Measurements from ENCODE around the gene VTA1. TPM values are rescaled to one million over a fixed set of nuclear protein-coding genes. Genes with fewer than 3 reads are reported as not detected.
"Not testable (repeated sequence)": the region's sequence is repeated elsewhere in the genome, so short reads cannot be mapped to it uniquely, and the experiment has no call there.

The VTA1 gene
- total RNA-seq, 4 donors from 2014 or later, result 40.9 to 54.5 (median 49.5) TPM

GRCh38 chr6:142178129-142178528 lies 31.1 kb downstream of the VTA1 start:
- intact Hi-C loops (cut with DNase I; ENCODE audit: low total_unique reads), result no loop called here
- DNase-seq (ENCODE audit: low spot score in 2 of 2), result no peak
- TF ChIP-seq, protein P1, sequence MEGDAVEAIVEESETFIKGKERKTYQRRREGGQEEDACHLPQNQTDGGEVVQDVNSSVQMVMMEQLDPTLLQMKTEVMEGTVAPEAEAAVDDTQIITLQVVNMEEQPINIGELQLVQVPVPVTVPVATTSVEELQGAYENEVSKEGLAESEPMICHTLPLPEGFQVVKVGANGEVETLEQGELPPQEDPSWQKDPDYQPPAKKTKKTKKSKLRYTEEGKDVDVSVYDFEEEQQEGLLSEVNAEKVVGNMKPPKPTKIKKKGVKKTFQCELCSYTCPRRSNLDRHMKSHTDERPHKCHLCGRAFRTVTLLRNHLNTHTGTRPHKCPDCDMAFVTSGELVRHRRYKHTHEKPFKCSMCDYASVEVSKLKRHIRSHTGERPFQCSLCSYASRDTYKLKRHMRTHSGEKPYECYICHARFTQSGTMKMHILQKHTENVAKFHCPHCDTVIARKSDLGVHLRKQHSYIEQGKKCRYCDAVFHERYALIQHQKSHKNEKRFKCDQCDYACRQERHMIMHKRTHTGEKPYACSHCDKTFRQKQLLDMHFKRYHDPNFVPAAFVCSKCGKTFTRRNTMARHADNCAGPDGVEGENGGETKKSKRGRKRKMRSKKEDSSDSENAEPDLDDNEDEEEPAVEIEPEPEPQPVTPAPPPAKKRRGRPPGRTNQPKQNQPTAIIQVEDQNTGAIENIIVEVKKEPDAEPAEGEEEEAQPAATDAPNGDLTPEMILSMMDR (IDR thresholded peaks at IDR 0.05), result no peak
- H3K4me3 ChIP-seq (ENCODE audit: low read depth, poor library complexity, severe bottlenecking), result no peak overlapping the region

DNA sequence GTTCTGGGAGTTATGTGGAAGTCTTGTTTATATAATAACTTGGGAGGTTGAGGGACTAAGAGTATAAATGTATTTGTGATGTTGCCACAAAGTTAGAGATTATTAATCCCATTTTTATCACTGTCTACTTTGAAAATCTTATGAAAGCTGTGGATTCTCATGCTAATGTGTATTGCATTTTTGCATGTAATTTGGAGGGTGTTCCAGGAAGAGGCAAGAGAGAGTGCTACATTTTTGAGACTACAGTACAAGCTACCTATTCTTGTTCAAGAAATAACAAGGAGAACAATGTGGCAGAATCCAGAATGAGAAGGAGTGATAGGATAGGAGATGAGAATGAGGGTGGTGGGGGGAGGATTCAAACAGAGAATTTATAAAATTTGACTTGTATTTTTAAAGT lies 34.9 kb downstream of the VTA1 start:
- no peak for TF ChIP-seq POLR2A (IDR thresholded peaks at IDR 0.05)
- TF ChIP-seq, protein P1 (IDR thresholded peaks at IDR 0.05), result no peak
- intact Hi-C loops (cut with DNase I; ENCODE audit: low total_unique reads), result no loop called here
- H3K4me3 ChIP-seq (ENCODE audit: low read depth, poor library complexity, severe bottlenecking), result no peak overlapping the region
- DNase-seq (ENCODE audit: low spot score in 2 of 2), result no peak

DNA sequence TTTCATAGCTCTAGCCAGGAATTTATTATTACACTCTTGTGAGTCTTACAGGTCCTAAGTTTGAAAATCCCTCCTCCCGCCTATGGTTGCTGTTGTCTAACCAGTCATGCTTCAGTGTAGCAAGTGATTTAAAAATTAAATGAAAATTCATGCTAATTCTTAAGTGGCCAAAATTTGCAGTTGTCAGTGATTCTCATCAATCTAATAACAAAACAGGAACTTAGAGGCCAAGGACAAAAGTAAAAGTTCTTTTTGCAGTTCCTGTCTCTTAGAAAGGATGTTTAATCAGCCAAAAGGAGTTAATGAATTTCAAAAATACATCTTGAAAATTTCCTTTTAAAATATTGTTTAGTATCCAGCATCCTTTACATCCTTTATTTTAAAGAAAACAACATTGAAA lies 36.3 kb downstream of the VTA1 start:
- intact Hi-C loops (cut with DNase I; ENCODE audit: low total_unique reads), result no loop called here
- WGBS, 2 donors, result 94 to 97% methylated on average over 1 of the region's 1 CpG
- TF ChIP-seq POLR2A (IDR thresholded peaks at IDR 0.05), result no peak
- TF ChIP-seq, protein P1 (IDR thresholded peaks at IDR 0.05), result no peak
- DNase-seq (ENCODE audit: low spot score in 2 of 2), result no peak
- no peak overlapping the region for H3K4me3 ChIP-seq (ENCODE audit: low read depth, poor library complexity, severe bottlenecking)

GRCh38 chr6:142184307-142184706 lies 37.2 kb downstream of the VTA1 start:
- intact Hi-C loops (cut with DNase I; ENCODE audit: low total_unique reads), result no loop called here
- no peak for TF ChIP-seq POLR2A (IDR thresholded peaks at IDR 0.05)
- TF ChIP-seq, protein P1 (IDR thresholded peaks at IDR 0.05), result no peak
- no peak overlapping the region for H3K4me3 ChIP-seq (ENCODE audit: low read depth, poor library complexity, severe bottlenecking)
- whole genome bisulfite sequencing, 2 donors, result 93 to 96% methylated on average over 2 of the region's 2 CpGs
- no peak for DNase-seq (ENCODE audit: low spot score in 2 of 2)

DNA sequence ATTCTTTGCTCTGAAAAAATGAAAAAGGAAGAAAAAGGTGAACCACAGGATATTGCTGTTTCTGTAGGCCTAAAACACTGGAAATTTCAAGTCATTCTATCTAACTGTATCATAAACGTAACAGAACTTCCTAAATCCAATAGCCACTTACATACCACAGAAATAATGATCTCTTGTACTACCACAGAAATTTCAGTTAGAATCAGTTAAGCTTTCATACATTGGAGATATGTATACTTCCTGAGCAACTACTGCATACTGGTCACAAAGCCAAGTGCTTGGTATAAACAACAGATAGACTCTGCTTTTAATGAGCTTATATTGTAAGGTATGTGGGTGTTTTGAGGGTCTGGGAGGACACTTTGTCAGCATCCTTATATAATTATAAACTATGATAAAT lies 38.6 kb downstream of the VTA1 start:
- no peak for DNase-seq (ENCODE audit: low spot score in 2 of 2)
- 88 to 96% methylated on average over 1 of the region's 1 CpG for whole genome bisulfite sequencing, 2 donors
- TF ChIP-seq, protein P1 (IDR thresholded peaks at IDR 0.05), result no peak
- no peak overlapping the region for H3K4me3 ChIP-seq (ENCODE audit: low read depth, poor library complexity, severe bottlenecking)
- intact Hi-C loops (cut with DNase I; ENCODE audit: low total_unique reads), result no loop called here

GRCh38 chr6:142187209-142187608 lies 40.1 kb downstream of the VTA1 start:
- intact Hi-C loops (cut with DNase I; ENCODE audit: low total_unique reads), result no loop called here
- H3K4me3 ChIP-seq (ENCODE audit: low read depth, poor library complexity, severe bottlenecking), result no peak overlapping the region
- DNase-seq (ENCODE audit: low spot score in 2 of 2), result no peak
- no peak for TF ChIP-seq POLR2A (IDR thresholded peaks at IDR 0.05)
- TF ChIP-seq, protein P1 (IDR thresholded peaks at IDR 0.05), result no peak
- WGBS, 2 donors, result 28 to 35% methylated on average over 1 of the region's 1 CpG

GRCh38 chr6:142188341-142188740 lies 41.3 kb downstream of the VTA1 start:
- intact Hi-C loops (cut with DNase I; ENCODE audit: low total_unique reads); DNase-seq (ENCODE audit: low spot score in 2 of 2); H3K4me3 ChIP-seq (ENCODE audit: low read depth, poor library complexity, severe bottlenecking): not testable (repeated sequence)
- 91 to 93% methylated on average over 8 of the region's 8 CpGs for WGBS, 2 donors

All from lower leg skin (tissue), 4 donors.